ENCODE measurements around the gene SNX5.
"Not testable (repeated sequence)": the region's sequence is repeated elsewhere in the genome, so short reads cannot be mapped to it uniquely, and the experiment has no call there.

SNX5 gene

DNA sequence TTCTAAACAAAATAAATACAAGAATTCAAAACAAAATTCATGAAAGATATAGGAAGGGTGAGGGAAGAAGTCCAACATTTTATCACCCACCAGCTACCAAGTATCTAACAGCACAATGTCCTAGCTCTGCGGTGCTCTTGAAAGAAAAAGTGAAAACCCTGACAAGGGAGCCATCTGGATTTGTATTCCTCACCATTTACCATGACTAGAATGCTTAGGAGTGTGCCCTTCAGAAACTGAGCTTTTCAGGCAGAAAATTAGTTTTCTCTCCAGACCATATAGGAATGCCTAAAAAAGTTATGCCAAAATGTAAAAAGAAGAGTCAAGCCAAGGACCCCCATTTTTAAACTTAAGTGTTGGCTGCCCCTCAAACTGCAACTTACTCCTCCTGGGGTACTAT, 4.5 kb downstream of the SNX5 start:
- intact Hi-C loops (cut with DNase I) = loop anchor here (10.0 kb wide), 3 partner anchors 279 to 429 kb away; partner anchors contain the start of genes BFSP1, RRBP1 and ZNF133
- no peak for DNase-seq

DNA sequence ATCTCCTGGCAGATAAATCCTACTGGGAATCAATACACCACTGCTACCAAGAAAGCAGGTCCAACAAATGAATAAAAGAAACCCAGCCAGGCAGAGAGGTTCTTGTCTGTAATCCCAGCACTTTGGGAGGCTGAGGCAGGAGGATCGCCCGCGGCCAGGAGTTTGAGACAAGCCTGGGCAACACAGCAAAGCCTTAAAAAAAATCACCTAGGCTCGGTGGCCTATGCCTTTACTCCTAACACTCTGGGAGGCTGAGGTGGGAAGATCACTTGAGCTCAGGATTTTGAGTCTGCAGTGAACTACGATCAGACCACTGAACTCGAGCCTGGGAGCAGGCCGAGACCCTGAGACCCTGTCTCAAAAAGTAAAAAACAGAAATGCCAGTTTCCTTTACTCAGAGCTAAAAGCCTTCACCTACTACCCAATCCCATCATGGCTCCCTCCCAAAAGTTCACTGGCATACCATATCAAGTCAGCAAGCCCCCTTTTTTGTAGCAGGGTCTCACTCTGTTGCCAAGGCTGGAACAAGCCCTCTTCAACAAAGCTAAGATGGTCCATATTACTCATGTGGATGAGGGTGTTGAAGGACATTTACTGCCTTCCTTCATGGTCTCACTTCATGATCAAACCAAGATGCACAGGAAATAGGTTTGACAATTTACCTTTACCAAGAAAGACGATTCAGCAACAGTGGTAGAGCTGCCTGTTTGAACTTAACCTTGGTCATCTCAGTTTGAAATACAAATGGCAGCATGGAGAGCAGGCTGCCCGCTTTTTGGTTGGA, 5.3 kb downstream of the SNX5 start:
- intact Hi-C loops (cut with DNase I) = loop anchor here (10.0 kb wide), 3 partner anchors 279 to 429 kb away; partner anchors contain the start of genes BFSP1, RRBP1 and ZNF133
- DNase-seq = no peak

DNA sequence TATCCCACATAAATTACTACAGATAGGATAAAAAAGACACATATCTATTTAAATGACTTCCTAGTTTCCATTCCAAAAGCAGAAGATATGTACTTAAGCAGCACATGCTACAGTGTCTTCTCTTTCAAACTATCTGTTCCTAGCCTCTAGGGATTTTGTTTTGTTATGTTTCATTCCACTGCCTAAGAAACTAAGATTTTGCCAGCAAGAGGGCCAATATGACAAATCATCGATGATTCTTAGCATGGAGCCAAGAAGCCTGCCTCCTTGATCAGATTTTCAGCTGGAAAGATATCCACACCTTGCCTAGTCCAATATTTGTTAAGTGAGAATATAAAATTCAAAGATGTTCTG, 7.0 kb downstream of the SNX5 start:
- intact Hi-C loops (cut with DNase I) = loop anchor here (10.0 kb wide), 3 partner anchors 277 to 427 kb away; partner anchors contain the start of genes BFSP1, RRBP1 and ZNF133
- DNase-seq = no peak

DNA sequence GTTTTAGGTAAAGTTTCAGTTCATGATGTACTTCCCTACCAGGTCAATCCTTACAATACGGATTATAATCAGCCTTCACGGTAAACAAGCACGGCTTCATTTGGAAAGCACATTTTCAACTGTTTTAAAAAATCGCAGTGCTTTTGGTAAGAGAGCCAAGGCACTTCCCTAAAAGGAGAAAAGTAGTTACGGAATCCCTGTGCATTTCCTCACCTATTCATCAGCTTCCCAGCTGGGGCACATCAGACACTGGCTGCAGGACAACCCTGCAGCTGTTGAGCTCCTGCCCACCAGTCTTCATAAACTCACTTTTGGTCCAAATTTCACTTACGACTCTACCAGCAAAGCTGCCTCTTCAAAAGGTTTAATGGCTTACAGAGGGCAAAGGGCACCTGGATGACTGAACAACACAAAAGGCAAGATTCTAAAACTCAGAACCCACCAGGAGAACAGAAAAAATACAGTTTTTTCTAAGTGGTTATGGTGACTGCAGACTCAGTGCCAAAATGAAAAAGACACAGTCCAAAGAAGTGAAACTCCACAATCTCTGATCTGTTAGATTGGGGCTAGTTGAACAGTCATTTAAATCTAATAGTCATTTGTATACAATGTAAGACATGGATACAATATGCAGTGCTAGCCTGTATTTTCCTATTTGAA, 7.5 kb downstream of the SNX5 start:
- intact Hi-C loops (cut with DNase I) = loop anchor here (10.0 kb wide), 3 partner anchors 276 to 426 kb away; partner anchors contain the start of genes BFSP1, RRBP1 and ZNF133
- DNase-seq = no peak

GRCh38 chr20:17960400-17960885, 8.2 kb downstream of the SNX5 start:
- DNase-seq = not testable (repeated sequence)
- intact Hi-C loops (cut with DNase I) = loop anchor here (10.0 kb wide), 3 partner anchors 276 to 426 kb away; partner anchors contain the start of genes BFSP1, RRBP1 and ZNF133

- intact Hi-C loops (cut with DNase I) = no loop called here
- DNase-seq = no peak
These were observed 9.4 kb downstream of the SNX5 start for GRCh38 chr20:17959257-17959627.

- intact Hi-C loops (cut with DNase I) = no loop called here
- DNase-seq = no peak
These were observed 10.0 kb downstream of the SNX5 start for GRCh38 chr20:17958373-17959256.

- DNase-seq = no peak
- intact Hi-C loops (cut with DNase I) = no loop called here
These were observed 10.9 kb downstream of the SNX5 start for GRCh38 chr20:17957505-17958363.

- DNase-seq = no peak
- intact Hi-C loops (cut with DNase I) = no loop called here
These were observed 12.4 kb downstream of the SNX5 start for GRCh38 chr20:17956099-17956685.

DNA sequence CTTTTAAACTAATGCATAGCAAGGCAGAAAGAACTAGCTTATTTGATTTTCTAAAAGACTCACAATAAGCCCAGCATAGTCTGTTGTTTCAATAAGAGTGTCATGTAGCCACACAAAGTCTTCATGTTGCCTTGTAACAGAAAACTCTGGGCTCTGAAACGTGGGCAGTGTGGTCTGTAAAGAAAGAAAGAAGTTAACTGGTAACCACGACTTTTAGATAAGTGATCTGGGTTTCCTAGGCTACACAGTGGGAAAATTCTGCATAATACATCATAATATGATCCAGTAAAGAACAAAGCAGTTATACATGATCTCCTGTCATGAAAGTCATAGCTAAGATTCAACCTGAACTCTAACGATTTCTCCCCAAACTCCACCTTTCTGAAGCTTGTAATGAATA, 13.3 kb downstream of the SNX5 start:
- intact Hi-C loops (cut with DNase I) = no loop called here
- DNase-seq = no peak

- no peak for DNase-seq
- intact Hi-C loops (cut with DNase I) = no loop called here
These were observed 14.7 kb downstream of the SNX5 start for GRCh38 chr20:17953935-17954334.

- intact Hi-C loops (cut with DNase I) = no loop called here
These were observed 15.6 kb downstream of the SNX5 start for GRCh38 chr20:17952692-17953684.

DNA sequence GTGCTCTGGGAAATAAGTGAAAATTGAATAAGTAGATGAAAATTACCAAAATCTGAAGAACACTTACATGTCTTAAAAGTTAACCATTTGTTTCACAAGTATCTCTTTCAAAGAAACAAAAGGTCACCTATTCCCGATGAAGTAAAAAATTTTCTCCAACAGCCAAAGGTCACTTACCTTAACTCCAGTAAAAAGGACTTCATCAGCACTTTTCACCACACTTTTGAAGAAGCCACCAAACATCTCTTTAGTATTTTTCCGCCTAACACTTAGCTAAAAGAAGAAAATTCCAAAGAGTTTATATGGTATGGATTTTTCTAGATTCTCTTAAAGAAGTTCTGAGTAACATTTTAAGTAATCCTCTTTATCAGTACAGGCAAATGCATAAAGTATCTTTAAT, 17.3 kb downstream of the SNX5 start:
- intact Hi-C loops (cut with DNase I) = no loop called here
- no peak for DNase-seq

More at GRCh38 chr20:17952692-17953684, 15.6 kb downstream of the SNX5 start:
- no peak for DNase-seq

DNA sequence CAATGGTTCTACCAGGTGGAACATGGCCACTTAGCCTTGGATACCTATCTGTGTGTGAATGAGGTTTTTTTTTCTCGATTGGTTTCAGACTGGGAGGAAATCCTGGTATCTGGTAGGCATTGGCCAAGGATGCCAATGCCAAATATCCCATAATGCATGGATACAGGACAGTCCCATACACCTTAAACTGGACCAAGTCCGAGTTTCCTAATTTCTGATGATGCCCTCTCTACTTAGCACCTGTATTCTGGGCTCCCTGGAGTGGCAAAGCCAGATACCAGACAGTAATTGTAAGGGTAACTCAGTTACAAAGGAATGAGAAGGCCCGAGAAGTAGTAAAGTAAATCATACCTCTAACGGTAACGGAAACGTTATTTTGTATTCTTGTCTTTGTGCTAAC, 17.9 kb downstream of the SNX5 start:
- intact Hi-C loops (cut with DNase I) = no loop called here
- DNase-seq = no peak

DNA sequence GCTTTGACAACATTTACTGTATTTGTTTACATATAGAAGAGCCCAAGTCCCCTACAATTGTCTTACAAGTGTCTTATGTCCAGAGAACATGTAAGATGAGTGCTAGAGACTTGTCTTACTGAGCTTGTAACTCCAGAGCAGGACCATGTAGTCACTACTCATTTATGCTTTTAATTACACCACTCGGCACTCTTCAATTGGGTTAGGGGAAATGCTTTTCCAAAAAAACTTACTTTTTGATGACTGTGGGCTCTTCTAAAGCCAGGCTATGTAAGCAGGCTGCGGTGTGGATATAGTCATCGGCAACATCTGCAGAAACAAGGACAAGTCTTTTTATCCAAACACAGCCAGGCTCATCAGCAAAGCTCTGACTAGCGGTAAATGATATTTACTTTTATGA, 18.7 kb downstream of the SNX5 start:
- DNase-seq = no peak
- intact Hi-C loops (cut with DNase I) = no loop called here

DNA sequence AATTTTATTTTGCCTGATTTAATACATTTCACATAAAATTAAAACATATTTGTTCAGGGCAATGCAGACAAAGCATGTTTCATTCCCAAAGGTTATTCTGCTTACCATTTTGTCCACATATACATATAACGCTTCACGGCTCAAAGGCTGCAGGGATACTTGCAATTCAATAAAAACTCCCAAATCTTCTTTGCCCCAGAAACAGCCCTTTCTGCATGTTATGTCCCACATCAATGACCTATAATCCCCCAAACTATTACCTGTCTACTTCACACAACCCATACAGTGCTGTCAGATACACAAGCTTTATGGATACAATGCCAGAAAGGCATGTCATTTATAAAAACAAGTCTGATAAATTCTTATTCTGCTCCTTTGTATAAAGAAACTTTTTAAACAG, 20.2 kb downstream of the SNX5 start:
- intact Hi-C loops (cut with DNase I) = no loop called here
- no peak for DNase-seq

GRCh38 chr20:17947474-17947815, 21.1 kb downstream of the SNX5 start:
- DNase-seq = no peak
- intact Hi-C loops (cut with DNase I) = no loop called here
